Measurements from ENCODE around the gene HNRNPDL. TPM values are rescaled to one million over a fixed set of nuclear protein-coding genes. Genes with fewer than 3 reads are reported as not detected.
A peak's percentile ranks its signal among the peaks of the same experiment; 100 is the strongest.
"Not testable (repeated sequence)": the region's sequence is repeated elsewhere in the genome, so short reads cannot be mapped to it uniquely, and the experiment has no call there.

Gene HNRNPDL
- polyA plus RNA-seq (2013), result 325 and 327 TPM in 2 replicates

GRCh38 chr4:82430193-82430963, at the start of gene HNRNPDL, which contains the start of gene ENOPH1:
HNRNPDL (minus strand) TSS chr4:82430462; CDS start chr4:82429690, 772 bp downstream.
ENOPH1 (plus strand) TSS chr4:82430590; CDS start chr4:82430830, 240 bp downstream.
- H3K4ac ChIP-seq (ENCODE audit: low read depth, low read length), result peak within 1 kb of the TSS; percentile 96
- peak; percentile 95 to 98 for DNase-seq
- no peaks in the 10 kb centered on the region for H3K27me3 ChIP-seq (ENCODE audit: insufficient read depth, low read length)
- H3K9me3 ChIP-seq (ENCODE audit: insufficient read depth, low read depth, low read length), result no peaks in the 10 kb centered on the region
- peak within 1 kb of the TSS; percentile 99 for H4K91ac ChIP-seq (ENCODE audit: low read depth, low read length)
- peaks cover 0 to 3% of the 10 kb centered on the region in 2 experiments for H3K4me1 ChIP-seq (ENCODE audit: control insufficient read depth in 1 of 2, insufficient read depth in 2 of 2, low read length in 2 of 2)
- peak within 1 kb of the TSS; percentile 96 for H4K8ac ChIP-seq (ENCODE audit: low read depth, low read length)
- peak within 1 kb of the TSS; percentile 87 for H3K4me3 ChIP-seq (ENCODE audit: low read depth, low read length)
- H3K36me3 ChIP-seq (ENCODE audit: control insufficient read depth in 1 of 2, insufficient read depth in 2 of 2, low read length in 2 of 2), result peaks cover 5 to 10% of the 10 kb centered on the region in 2 experiments
- H4K12ac ChIP-seq (ENCODE audit: low read depth, low read length), result peak within 1 kb of the TSS; percentile 95
- H3K4me2 ChIP-seq (ENCODE audit: low read length), result peak within 1 kb of the TSS; percentile 59
- WGBS (ENCODE audit: extremely low coverage, insufficient coverage, insufficient read length), result no CpG with 5 or more reads among the region's 83 CpGs
- peak within 1 kb of the TSS; percentile 92 for H3K9ac ChIP-seq (ENCODE audit: low read length)
- peak within 1 kb of the TSS; percentile 98 for H2BK120ac ChIP-seq (ENCODE audit: insufficient read depth, low read length, poor library complexity)
- peak within 1 kb of the TSS; percentile 96 for H2BK5ac ChIP-seq (ENCODE audit: low read depth, low read length, poor library complexity)
- H3K79me2 ChIP-seq (ENCODE audit: control insufficient read depth, insufficient read depth, low read length, poor library complexity), result peaks cover 22% of the 10 kb centered on the region
- H2BK12ac ChIP-seq (ENCODE audit: low read length), result peak within 1 kb of the TSS; percentile 17
- H3K23ac ChIP-seq (ENCODE audit: low read length), result peak within 1 kb of the TSS; percentile 65
- H3K14ac ChIP-seq (ENCODE audit: low read length), result peak within 1 kb of the TSS; percentile 96
- peak within 1 kb of the TSS; percentile 89 for H3K27ac ChIP-seq (ENCODE audit: low read depth, low read length)
- H3K18ac ChIP-seq (ENCODE audit: low read length), result peak within 1 kb of the TSS; percentile 93
- H2AK5ac ChIP-seq (ENCODE audit: low read length), result peak within 1 kb of the TSS; percentile 89
- H3K79me1 ChIP-seq (ENCODE audit: low read length), result peaks cover 16% of the 10 kb centered on the region
- H2AFZ ChIP-seq (ENCODE audit: insufficient read depth, low read length, poor library complexity), result peak within 1 kb of the TSS; percentile 69

DNA sequence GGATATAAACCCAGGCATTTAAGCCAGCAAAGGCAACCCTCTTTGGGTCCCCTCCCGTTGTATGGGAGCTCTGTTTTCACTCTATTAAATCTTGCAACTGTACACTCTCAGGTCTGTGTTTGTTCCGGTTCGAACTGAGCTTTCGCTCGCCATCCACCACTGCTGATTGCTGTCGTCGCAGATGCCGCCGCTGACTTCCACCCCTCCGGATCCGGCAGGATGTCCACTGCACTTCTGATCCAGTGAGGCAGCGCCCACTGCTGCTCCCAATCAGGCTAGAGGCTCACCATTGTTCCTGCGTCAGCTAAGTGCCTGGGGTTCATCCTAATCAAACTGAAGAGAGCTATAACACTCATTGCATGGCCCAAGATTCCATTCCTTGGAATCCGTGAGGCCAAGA, 49.3 kb upstream of the HNRNPDL start:
- no CpG with 5 or more reads among the region's 14 CpGs for WGBS (ENCODE audit: extremely low coverage, insufficient coverage, insufficient read length)
- peaks cover 9% of the 10 kb centered on the region in 2 experiments for H3K4me1 ChIP-seq (ENCODE audit: control insufficient read depth in 1 of 2, insufficient read depth in 2 of 2, low read length in 2 of 2)
- no peak overlapping the region for H3K4ac ChIP-seq (ENCODE audit: low read depth, low read length)
- H2AK5ac ChIP-seq (ENCODE audit: low read length), result peak overlapping the region; percentile 79
- no peak overlapping the region for H3K4me2 ChIP-seq (ENCODE audit: low read length)
- H3K18ac ChIP-seq (ENCODE audit: low read length), result no peak overlapping the region
- peak overlapping the region; percentile 60 for H3K14ac ChIP-seq (ENCODE audit: low read length)
- H3K9me3 ChIP-seq (ENCODE audit: insufficient read depth, low read depth, low read length), result peaks cover 2% of the 10 kb centered on the region
- H3K27ac ChIP-seq (ENCODE audit: low read depth, low read length), result no peak overlapping the region
- H2BK120ac ChIP-seq (ENCODE audit: insufficient read depth, low read length, poor library complexity), result peak overlapping the region; percentile 88
- no peak overlapping the region for H3K9ac ChIP-seq (ENCODE audit: low read length)
- H3K27me3 ChIP-seq (ENCODE audit: insufficient read depth, low read length), result no peaks in the 10 kb centered on the region
- H3K4me3 ChIP-seq (ENCODE audit: low read depth, low read length), result no peak overlapping the region
- no peak overlapping the region for H4K12ac ChIP-seq (ENCODE audit: low read depth, low read length)
- H3K79me1 ChIP-seq (ENCODE audit: low read length), result peaks cover 15% of the 10 kb centered on the region
- H3K79me2 ChIP-seq (ENCODE audit: control insufficient read depth, insufficient read depth, low read length, poor library complexity), result no peaks in the 10 kb centered on the region
- H4K8ac ChIP-seq (ENCODE audit: low read depth, low read length), result no peak overlapping the region
- H2BK5ac ChIP-seq (ENCODE audit: low read depth, low read length, poor library complexity), result no peak overlapping the region
- H2AFZ ChIP-seq (ENCODE audit: insufficient read depth, low read length, poor library complexity), result no peak overlapping the region
- no peaks in the 10 kb centered on the region for H3K36me3 ChIP-seq (ENCODE audit: control insufficient read depth in 1 of 2, insufficient read depth in 2 of 2, low read length in 2 of 2)
- peak overlapping the region; percentile 56 for H2BK12ac ChIP-seq (ENCODE audit: low read length)
- DNase-seq, result no peak
- peak overlapping the region; percentile 58 for H4K91ac ChIP-seq (ENCODE audit: low read depth, low read length)
- no peak overlapping the region for H3K23ac ChIP-seq (ENCODE audit: low read length)

DNA sequence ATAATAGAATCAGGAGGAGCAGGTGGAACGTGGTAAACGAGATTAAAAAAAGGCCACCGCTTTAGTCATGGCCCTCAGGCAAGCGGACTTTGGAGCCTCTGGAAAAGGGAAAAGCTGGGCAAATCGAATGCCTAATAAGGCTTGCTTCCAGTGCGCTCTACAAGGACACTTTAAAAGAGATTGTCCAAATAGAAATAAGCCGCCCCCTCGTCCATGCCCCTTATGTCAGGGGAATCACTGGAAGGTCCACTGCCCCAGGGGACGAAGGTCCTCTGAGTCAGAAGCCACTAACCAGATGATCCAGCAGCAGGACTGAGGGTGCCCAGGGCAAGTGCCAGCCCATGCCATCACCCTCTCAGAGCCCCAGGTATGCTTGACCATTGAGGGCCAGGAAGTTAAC, 47.2 kb upstream of the HNRNPDL start:
- H2BK120ac ChIP-seq (ENCODE audit: insufficient read depth, low read length, poor library complexity); H3K4me2 ChIP-seq (ENCODE audit: low read length); H2AFZ ChIP-seq (ENCODE audit: insufficient read depth, low read length, poor library complexity); H3K14ac ChIP-seq (ENCODE audit: low read length); H4K12ac ChIP-seq (ENCODE audit: low read depth, low read length); H3K79me2 ChIP-seq (ENCODE audit: control insufficient read depth, insufficient read depth, low read length, poor library complexity); H3K4ac ChIP-seq (ENCODE audit: low read depth, low read length); H4K8ac ChIP-seq (ENCODE audit: low read depth, low read length); H3K9me3 ChIP-seq (ENCODE audit: insufficient read depth, low read depth, low read length); H3K36me3 ChIP-seq (ENCODE audit: control insufficient read depth in 1 of 2, insufficient read depth in 2 of 2, low read length in 2 of 2); H3K27ac ChIP-seq (ENCODE audit: low read depth, low read length); H2BK12ac ChIP-seq (ENCODE audit: low read length); H3K9ac ChIP-seq (ENCODE audit: low read length); H3K23ac ChIP-seq (ENCODE audit: low read length); H4K91ac ChIP-seq (ENCODE audit: low read depth, low read length); H3K18ac ChIP-seq (ENCODE audit: low read length); H3K27me3 ChIP-seq (ENCODE audit: insufficient read depth, low read length); H2BK5ac ChIP-seq (ENCODE audit: low read depth, low read length, poor library complexity); H3K4me3 ChIP-seq (ENCODE audit: low read depth, low read length); H2AK5ac ChIP-seq (ENCODE audit: low read length): not testable (repeated sequence)
- WGBS (ENCODE audit: extremely low coverage, insufficient coverage, insufficient read length), result no CpG with 5 or more reads among the region's 9 CpGs
- Histone ChIP-seq H3K4me1 (ENCODE audit: control insufficient read depth in 1 of 2, insufficient read depth in 2 of 2, low read length in 2 of 2) (peaks cover 9 to 11% of the 10 kb centered on the region in 2 experiments), H3K79me1 (ENCODE audit: low read length) (peaks cover 15% of the 10 kb centered on the region)
- DNase-seq, result peak in 1 of 2 donors; percentile 24

DNA sequence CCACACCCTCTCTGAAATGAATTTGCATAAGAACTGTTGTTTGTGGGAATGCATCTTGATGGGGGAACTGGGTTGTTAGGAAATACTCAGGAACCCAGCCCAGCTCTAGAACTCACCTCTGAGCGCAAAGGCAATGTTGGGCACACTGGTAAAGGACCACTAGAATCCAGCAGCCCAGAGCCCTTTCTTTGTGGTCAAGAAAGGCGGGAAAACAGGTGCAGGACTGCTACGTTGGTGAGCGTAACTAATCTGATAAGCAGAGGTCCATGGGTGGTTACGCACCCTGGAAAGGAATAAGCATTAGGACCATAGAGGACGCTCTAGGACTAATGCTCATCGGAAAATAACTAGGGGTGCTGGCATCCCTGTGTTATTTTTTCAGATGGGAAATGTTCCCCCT, 45.7 kb upstream of the HNRNPDL start:
- not testable (repeated sequence) for H2BK120ac ChIP-seq (ENCODE audit: insufficient read depth, low read length, poor library complexity); H4K12ac ChIP-seq (ENCODE audit: low read depth, low read length); H2AK5ac ChIP-seq (ENCODE audit: low read length); DNase-seq; H3K23ac ChIP-seq (ENCODE audit: low read length); H3K14ac ChIP-seq (ENCODE audit: low read length); H3K79me1 ChIP-seq (ENCODE audit: low read length); H3K27ac ChIP-seq (ENCODE audit: low read depth, low read length); H2BK5ac ChIP-seq (ENCODE audit: low read depth, low read length, poor library complexity); H3K18ac ChIP-seq (ENCODE audit: low read length); H3K36me3 ChIP-seq (ENCODE audit: control insufficient read depth in 1 of 2, insufficient read depth in 2 of 2, low read length in 2 of 2); H4K91ac ChIP-seq (ENCODE audit: low read depth, low read length); H3K4me3 ChIP-seq (ENCODE audit: low read depth, low read length); H3K4me2 ChIP-seq (ENCODE audit: low read length); H3K27me3 ChIP-seq (ENCODE audit: insufficient read depth, low read length); H3K9me3 ChIP-seq (ENCODE audit: insufficient read depth, low read depth, low read length); H2BK12ac ChIP-seq (ENCODE audit: low read length); H2AFZ ChIP-seq (ENCODE audit: insufficient read depth, low read length, poor library complexity); H3K9ac ChIP-seq (ENCODE audit: low read length); H3K79me2 ChIP-seq (ENCODE audit: control insufficient read depth, insufficient read depth, low read length, poor library complexity); H3K4ac ChIP-seq (ENCODE audit: low read depth, low read length); H4K8ac ChIP-seq (ENCODE audit: low read depth, low read length); H3K4me1 ChIP-seq (ENCODE audit: control insufficient read depth in 1 of 2, insufficient read depth in 2 of 2, low read length in 2 of 2)
- no CpG with 5 or more reads among the region's 7 CpGs for WGBS (ENCODE audit: extremely low coverage, insufficient coverage, insufficient read length)

All from trophoblast cell (in vitro differentiated cells and primary cell).